ENCODE results near the gene BUD31.
"Not testable (repeated sequence)": the region's sequence is repeated elsewhere in the genome, so short reads cannot be mapped to it uniquely, and the experiment has no call there.

BUD31 gene

GRCh38 chr7:99380032-99380822 lies 28.5 kb upstream of the BUD31 start:
- H3K4me3 ChIP-seq (ENCODE audit: low read depth, low read length): no peak overlapping the region
- DNase-seq (ENCODE audit: low read depth): no peak

- no peak overlapping the region for H3K4me3 ChIP-seq (ENCODE audit: low read depth, low read length)
These were observed 27.7 kb upstream of the BUD31 start for GRCh38 chr7:99380823-99381663.

GRCh38 chr7:99381664-99382075 lies 27.1 kb upstream of the BUD31 start:
- H3K4me3 ChIP-seq (ENCODE audit: low read depth, low read length): no peak overlapping the region
- no peak for DNase-seq (ENCODE audit: low read depth)

More at GRCh38 chr7:99380823-99381663, 27.7 kb upstream of the BUD31 start:
- DNase-seq (ENCODE audit: low read depth): no peak

- H3K4me3 ChIP-seq (ENCODE audit: low read depth, low read length): no peak overlapping the region
- no peak for DNase-seq (ENCODE audit: low read depth)
These were observed 25.6 kb upstream of the BUD31 start for GRCh38 chr7:99383203-99383602.

GRCh38 chr7:99383791-99384370 lies 24.9 kb upstream of the BUD31 start:
- no peak overlapping the region for H3K4me3 ChIP-seq (ENCODE audit: low read depth, low read length)
- no peak for DNase-seq (ENCODE audit: low read depth)

GRCh38 chr7:99384523-99384922 lies 24.2 kb upstream of the BUD31 start:
- H3K4me3 ChIP-seq (ENCODE audit: low read depth, low read length): no peak overlapping the region

GRCh38 chr7:99385564-99385963 lies 23.2 kb upstream of the BUD31 start:
- DNase-seq (ENCODE audit: low read depth): no peak
- no peak overlapping the region for H3K4me3 ChIP-seq (ENCODE audit: low read depth, low read length)

More at GRCh38 chr7:99384523-99384922, 24.2 kb upstream of the BUD31 start:
- no peak for DNase-seq (ENCODE audit: low read depth)

GRCh38 chr7:99386584-99387238 lies 22.1 kb upstream of the BUD31 start:
- H3K4me3 ChIP-seq (ENCODE audit: low read depth, low read length): no peak overlapping the region
- no peak for DNase-seq (ENCODE audit: low read depth)

GRCh38 chr7:99387239-99387635 lies 21.5 kb upstream of the BUD31 start:
- not testable (repeated sequence) for H3K4me3 ChIP-seq (ENCODE audit: low read depth, low read length)

GRCh38 chr7:99387912-99388311 lies 20.9 kb upstream of the BUD31 start:
- DNase-seq (ENCODE audit: low read depth): no peak
- H3K4me3 ChIP-seq (ENCODE audit: low read depth, low read length): no peak overlapping the region

More at GRCh38 chr7:99387239-99387635, 21.5 kb upstream of the BUD31 start:
- not testable (repeated sequence) for DNase-seq (ENCODE audit: low read depth)

- H3K4me3 ChIP-seq (ENCODE audit: low read depth, low read length): no peak overlapping the region
- DNase-seq (ENCODE audit: low read depth): no peak
These were observed 19.0 kb upstream of the BUD31 start for GRCh38 chr7:99389772-99390171.

GRCh38 chr7:99390941-99391602 lies 17.7 kb upstream of the BUD31 start:
- DNase-seq (ENCODE audit: low read depth): no peak
- H3K4me3 ChIP-seq (ENCODE audit: low read depth, low read length): no peak overlapping the region

GRCh38 chr7:99392046-99392445 lies 16.7 kb upstream of the BUD31 start:
- DNase-seq (ENCODE audit: low read depth): no peak
- H3K4me3 ChIP-seq (ENCODE audit: low read depth, low read length): no peak overlapping the region

GRCh38 chr7:99392659-99393354 lies 16.0 kb upstream of the BUD31 start:
- no peak for DNase-seq (ENCODE audit: low read depth)
- H3K4me3 ChIP-seq (ENCODE audit: low read depth, low read length): peak overlapping the region; percentile 44

- H3K4me3 ChIP-seq (ENCODE audit: low read depth, low read length): peak overlapping the region; percentile 44
- no peak for DNase-seq (ENCODE audit: low read depth)
These were observed 15.2 kb upstream of the BUD31 start for GRCh38 chr7:99393355-99394187.

GRCh38 chr7:99394188-99394502 lies 14.6 kb upstream of the BUD31 start:
- DNase-seq (ENCODE audit: low read depth): no peak
- H3K4me3 ChIP-seq (ENCODE audit: low read depth, low read length): no peak overlapping the region

- DNase-seq (ENCODE audit: low read depth): no peak
- H3K4me3 ChIP-seq (ENCODE audit: low read depth, low read length): no peak overlapping the region
These were observed 13.0 kb upstream of the BUD31 start for GRCh38 chr7:99395616-99396327.
